Cerebellar nuclear complex (tissue), 1 donor: ENCODE results near the gene TMC1.
"Not testable (repeated sequence)": the region's sequence is repeated elsewhere in the genome, so short reads cannot be mapped to it uniquely, and the experiment has no call there.

ENCODE experiments used
- DNase-seq, 2 experiments: peaks; one replicate each; lab custom pipeline; 2025; lab: John Stamatoyannopoulos, UW

TMC1 gene

DNA sequence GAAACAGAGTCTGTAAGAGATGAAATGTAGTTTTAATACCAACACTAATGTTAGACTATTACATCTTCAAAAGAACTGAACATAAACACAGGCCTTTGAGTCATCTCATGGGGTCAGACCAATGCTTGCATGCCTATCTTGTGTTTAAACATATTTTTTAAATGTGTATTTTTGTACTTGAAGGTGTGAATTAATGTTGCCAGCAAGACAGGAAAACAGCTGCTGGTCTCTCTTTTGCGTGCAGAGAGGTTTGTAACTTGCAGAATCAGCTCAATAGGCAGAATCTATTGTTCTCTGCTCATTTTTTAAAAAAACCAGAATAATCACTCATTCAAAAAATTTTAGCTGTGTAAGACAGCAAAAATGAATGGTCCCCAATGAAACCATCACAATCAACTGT, 251.3 kb downstream of the TMC1 start:
- no peak for DNase-seq

DNA sequence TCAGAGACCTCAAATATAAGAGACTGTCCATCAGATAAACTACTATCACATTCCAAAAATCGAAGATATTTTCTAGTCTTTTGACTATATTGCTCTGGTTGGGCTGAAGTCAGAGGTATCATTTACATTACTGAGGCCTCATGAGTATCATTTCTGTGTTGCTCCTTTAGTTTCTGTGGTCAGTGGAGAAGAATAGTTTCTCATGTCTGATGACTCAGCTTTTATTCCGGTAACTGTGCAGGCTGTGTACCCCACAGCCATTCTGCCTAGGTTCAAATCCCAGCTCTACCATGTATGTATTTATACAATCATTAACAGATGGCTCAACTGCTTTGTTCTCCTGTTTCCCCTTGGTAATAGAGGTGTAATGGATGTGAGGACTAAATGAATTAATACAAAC, 252.2 kb downstream of the TMC1 start:
- no peak for DNase-seq

DNA sequence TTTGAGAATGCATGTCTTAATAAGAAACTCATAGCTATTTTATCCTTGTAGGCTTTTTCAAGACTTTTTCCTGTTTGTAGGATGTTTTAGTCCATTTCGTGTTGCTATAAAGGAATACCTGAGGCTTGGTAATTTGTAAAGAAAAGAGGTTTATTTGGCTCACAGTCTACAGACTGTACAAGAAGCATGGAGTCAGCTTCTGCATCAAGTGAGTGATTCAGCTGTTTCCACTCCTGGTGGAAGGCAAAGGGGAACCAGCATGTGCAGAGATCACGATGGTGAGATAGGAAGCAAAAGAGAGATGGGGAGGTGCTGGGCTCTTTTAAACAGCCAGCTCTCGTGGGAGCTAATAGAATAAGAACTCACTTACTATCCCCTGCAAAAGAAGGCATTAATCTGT, 254.2 kb downstream of the TMC1 start:
- no peak for DNase-seq

DNA sequence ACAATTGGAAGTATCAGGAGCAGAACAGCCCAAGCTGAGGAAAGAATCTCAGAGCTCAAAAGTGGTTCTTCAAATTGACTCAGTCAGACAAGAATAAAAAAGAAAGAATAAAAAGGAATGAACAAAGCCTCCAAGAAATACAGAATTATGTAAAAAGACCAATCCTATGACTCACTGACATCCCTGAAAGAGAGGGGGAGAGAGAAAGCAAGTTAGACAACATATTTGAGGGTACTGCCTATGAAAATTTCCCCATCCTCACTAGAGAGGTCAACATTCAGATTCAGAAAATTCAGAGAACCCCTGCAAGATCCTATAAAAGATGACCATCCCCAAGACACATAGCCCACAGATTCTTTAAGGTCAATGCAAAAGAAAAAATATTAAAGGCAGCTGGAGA, 258.2 kb downstream of the TMC1 start:
- DNase-seq: no peak

DNA sequence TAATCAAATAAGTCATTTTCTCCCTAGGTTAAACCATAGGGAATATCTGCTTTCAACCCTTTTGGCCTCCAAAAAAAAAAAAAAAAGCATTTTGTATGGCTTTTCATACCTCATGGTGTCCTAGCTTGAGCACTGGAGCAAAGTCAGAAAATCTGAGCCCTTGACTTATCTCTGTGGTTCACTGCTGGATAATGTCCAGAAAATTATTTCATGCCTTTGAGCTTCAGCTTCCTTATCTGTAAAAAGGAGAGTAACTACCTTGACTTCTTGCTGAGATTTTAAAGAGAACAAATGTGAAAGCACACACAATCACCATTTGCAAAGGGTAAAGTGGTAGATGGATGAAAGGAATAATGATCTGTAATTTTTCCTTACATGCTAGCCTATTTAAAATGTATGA, 265.5 kb downstream of the TMC1 start:
- no peak for DNase-seq

DNA sequence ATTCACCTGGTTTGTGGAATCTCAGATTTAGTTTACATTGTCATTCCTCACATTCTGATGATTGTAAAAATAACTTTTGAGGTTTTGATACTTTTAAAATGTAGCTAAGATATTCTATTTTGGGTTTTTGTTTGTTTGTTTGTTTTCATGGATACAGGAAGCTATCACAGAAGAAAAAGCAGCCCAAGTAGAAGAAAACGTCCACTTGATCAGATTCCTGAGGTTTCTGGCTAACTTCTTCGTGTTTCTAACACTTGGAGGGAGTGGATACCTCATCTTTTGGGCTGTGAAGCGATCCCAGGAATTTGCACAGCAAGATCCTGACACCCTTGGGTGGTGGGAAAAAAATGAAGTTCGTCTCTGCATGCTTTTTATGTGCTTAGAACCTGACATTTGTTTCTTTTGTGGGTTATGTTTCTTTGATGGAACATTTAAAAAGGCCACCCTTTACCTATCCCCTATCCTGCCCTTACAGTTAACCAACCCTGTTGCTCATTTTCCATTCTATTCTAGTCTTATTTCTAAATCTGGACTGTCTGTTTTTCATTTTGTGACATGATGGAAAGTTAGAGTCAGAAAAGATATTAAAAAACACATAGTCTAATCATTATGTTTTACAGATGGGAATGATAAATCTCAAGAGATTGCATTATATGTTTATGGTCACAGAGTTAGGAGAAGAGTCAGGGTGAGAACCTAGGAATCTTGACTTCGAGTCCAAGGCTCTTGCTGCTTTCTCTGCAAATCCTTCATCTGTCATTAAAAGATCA, 267.7 kb downstream of the TMC1 start:
- no peak for DNase-seq

DNA sequence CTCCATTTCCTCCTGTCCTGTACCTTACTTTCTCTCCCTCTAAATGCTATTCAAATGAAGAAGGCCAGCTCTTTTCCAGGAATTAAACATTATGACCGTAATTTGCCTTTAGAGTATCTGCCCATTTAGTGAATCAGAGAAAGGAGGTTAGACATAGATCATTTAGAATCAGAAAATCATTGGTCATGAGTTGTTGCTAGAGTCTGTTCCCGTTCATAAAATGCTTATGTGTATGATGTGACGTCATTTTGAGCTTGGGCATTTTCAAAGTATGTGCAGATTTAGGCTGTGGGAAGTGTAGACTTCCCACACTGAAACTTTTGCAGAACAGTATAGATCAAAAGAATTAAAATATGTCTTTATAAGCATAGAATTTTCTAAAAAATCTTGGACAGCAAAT, 268.5 kb downstream of the TMC1 start:
- DNase-seq: no peak

DNA sequence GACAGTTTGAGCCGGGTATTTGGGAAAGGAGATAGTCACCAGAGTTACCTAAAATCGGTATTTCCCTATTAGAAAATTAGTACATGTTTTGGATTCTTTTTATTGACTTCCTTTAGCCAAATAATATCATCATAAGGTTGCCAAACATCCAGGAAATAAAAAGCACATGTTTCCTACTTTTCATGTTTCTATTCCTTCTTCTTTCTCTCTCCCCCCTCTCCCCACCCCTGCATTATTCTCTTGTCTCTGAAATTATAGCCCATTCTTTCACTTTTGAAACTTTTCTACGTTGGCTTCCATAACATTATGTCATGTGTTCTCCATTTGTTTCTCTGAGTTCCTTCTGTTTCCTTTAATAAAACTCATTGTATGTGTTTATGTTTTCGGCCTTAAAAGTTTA, 269.6 kb downstream of the TMC1 start:
- no peak for DNase-seq

DNA sequence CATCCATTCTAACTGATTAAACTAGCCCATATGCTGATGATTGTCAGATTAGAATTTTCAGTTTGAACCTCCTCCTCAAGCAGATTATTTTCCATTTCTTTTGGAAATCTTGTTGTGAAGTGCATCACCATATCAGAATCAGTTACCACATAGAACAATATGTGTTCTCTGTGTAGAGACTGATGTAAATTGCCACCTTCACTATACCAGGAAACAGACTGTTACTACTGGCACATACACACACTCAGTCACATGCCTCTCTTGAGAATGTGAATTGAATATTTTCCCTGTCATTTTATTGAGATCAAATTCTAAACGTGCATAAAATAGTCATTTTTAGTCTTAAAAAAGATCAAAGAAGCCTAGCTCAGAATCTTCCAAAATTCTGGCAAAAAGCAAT, 270.0 kb downstream of the TMC1 start:
- DNase-seq: no peak

DNA sequence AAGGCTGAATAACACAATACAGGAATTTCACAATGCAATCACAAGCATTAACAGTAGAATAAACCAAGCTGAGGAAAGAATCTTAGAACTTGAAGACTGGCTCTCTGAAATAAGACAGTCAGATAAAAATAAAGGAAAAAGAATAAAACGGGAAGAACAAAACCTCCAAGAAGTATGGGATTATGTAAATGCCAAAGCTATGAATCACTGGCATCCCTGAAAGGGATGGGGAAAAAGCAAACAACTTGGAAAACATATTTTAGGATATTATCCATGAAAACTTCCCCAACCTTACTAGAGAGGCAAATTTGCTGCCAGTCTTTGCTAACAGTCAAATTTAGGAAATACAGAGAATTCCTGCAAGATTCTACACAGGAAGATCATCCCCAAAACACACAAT, 273.5 kb downstream of the TMC1 start:
- DNase-seq: no peak

DNA sequence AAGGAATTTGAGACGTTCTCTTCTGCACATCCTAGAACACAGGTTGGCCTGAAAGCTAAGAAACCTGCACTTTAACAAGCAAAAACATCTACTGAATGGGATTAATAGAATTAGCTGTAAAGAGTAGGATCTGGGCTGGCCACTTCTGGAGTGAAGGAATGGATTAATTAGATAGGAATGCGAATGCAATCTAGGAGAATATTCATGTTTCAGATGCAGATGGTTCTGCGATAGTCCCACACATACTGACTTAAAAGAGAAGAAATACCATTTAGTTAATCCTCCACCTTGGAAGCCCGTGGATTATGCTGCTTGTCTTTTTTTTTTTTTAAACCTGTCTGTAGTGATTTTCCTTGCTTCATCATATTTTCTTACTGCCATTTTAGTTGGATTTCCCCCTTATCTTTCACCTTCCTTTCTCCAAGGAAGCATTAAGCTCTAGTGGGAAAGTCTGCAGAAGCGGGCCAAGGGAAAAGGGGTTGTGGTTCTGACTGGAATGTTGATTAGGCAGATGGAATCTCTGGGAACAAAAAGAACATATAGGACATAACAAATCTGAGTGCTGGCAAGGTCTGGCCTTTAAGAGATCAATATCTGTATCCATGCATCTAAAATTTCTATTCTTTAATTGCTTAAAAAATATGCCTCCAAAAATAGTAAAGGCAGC, 279.1 kb downstream of the TMC1 start:
- DNase-seq: no peak

DNA sequence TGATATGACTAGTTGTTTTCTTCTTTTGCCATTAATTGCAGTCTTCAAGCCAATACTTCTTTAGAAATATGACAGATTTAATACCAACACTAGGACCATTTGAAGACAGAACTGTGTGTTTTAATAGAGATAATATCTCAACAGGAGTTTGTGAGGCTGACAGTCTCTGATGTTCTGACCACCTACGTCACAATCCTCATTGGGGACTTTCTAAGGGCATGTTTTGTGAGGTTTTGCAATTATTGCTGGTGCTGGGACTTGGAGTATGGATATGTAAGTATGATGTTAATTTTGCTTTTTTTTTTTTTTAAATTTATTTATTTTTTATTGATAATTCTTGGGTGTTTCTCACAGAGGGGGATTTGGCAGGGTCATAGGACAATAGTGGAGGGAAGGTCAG, 283.8 kb downstream of the TMC1 start:
- DNase-seq: no peak

DNA sequence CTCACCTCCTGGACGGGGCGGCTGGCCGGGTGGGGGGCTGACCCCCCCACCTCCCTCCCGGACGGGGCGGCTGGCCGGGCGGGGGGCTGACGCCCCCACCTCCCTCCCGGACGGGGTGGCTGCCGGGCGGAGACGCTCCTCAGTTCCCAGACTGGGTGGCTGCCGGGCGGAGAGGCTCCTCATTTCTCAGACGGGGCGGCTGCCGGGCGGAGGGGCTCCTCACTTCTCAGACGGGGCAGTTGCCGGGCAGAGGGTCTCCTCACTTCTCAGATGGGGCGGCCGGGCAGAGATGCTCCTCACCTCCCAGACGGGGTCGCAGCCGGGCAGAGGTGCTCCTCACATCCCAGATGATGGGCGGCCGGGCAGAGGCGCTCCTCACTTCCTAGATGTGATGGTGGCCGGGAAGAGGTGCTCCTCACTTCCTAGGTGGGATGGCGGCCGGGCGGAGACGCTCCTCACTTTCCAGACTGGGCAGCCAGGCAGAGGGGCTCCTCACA, 285.0 kb downstream of the TMC1 start:
- DNase-seq: not testable (repeated sequence)

DNA sequence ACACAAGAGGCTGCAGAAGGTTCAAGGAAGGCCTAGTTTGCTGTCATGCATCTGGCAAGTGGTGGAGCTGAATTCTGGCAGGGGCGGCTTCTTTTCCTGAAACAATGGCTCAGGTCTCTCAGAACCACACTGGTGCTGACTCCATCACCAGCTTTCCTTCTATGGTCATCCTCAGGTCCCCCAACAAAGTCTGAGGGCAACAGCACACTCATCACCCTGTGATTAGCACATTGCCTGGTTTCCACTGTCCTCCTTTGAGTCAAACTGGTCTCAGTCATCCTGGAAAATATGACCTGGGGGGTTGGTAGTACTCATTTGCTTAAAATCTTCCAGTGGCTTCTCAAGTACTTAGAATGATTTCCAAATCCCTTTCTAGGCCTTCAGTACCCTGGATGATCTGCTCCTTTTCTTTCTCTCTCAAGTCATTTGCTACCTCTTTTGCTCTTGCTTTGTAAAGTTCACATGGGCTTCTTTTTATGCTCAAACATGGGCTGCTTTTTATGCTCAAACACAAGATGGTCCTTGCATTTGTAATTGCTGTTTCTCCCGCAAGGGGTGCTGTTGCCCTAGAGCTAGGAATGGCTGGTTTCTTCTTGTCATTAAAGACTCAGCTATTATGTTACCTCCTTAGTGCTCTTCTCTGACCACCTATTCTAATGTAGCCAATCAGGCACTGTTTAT, 286.5 kb downstream of the TMC1 start:
- DNase-seq: no peak

DNA sequence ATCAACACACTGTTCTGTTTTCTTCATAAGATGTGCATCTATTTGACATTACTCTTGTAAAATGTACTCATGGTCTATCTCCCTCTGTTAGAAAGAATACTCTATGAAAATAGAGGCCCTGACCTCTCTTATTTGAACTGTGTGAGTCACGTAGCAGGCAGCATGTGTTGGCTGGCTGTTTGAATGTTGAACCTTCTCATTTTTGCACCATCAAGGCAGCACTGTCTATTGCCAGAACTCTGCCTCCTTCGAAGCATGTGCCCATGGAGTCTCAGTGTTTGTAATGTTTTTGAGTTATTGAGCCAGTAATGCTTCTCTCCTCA, 287.0 kb downstream of the TMC1 start:
- no peak for DNase-seq

DNA sequence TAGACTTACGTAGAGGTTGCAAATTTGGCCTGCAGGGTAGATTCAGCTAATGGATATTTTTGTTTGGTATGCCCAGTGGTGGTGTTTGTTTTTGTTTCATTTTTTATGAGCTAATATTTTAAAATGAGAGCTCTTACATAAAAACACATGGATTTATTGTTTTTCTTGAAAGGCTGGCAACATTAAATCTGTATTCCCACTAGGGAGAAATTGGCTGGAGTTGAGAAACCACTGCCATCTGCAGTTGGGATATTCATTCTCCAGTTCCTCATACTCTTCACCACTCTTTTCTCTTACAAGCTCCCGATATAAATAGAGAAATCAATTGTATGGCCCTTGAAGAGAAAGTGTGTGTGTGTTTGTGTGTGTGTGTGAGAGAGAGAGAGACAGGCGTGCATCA, 288.2 kb downstream of the TMC1 start:
- no peak for DNase-seq

DNA sequence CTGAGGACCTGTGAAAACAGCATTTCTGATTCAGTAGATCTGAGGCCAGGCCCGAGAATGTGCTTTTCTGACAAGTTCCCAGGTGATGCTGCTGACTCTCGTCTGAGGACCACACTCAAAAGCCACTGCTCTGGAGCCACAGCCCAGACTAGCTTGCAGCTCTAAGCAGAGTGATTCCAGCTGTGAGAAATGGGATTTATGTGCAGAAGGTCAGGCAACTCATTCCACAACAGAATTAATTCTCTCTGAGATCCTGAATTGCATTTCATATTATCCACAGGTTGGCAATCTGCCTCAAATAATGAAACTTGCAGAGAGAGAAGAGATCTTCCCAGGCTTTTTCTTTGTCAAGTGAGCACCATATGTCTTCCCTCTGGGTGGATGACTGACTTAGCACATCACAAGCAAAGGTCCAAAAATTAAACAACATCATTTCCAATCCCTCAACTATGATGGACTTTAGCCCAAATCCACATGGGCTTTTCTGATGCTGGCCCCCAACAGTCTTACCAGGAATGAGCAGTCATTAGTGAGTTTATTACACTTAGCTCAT, 291.2 kb downstream of the TMC1 start:
- DNase-seq: no peak

DNA sequence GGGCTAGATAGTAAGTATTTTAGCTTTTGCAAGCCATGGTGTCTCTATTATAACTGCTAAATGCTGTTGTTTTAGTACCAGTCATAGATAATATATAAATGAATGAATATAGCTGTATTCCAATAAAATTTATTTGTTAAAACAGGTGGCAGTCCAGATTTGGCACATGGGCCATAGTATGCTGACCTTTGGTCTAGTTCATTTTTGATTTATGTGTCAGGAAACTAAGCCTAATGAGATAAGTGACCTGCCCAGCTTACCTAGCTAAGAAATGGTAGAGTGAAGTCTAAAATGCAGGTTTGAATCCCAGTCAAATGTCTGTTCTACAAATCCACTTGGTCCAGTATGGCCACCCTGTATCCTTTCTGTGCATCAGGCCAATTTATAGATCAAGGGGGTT, 292.1 kb downstream of the TMC1 start:
- no peak for DNase-seq

DNA sequence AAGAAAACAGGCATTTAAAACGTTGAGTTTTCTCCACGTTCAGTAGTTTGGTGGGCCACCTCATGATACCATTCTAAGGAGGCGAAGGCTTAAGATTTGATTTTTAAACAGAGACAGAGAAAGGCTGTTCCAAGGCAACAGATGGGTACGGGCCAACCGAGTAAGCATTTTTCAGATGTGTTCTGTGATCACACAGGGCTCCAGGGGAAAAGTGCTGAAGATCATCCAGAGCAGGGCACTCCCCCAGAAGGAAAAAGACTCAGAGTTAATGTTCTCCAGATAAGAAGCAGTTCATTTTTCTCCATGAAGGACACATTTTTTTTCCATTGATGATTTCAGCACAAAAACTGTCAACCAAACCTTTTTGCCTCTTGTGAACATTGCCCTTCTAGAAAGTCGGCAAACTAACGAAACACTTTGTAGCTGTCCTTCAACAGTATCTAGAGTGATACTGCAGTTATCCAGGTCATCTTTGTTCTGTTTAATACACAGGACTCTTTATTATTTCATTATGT, 292.7 kb downstream of the TMC1 start:
- DNase-seq: no peak

DNA sequence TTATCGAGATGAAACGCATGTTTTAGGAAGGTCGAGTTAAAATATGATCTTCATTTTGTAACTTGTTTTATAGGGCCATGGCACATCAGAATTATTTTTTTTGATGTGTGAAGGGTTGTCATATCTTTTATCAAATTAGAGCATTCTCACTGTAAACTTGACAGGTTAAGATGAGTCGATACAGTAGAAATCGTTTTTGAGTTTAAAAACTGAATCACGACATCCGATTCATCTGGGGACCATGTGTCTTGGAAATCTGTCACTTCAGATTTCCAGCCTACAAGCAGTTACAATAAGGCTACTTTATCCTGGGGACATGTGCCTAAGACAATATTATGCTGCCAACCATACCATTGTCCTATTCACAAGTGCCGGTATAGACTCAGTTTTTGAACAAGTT, 295.3 kb downstream of the TMC1 start:
- no peak for DNase-seq

DNA sequence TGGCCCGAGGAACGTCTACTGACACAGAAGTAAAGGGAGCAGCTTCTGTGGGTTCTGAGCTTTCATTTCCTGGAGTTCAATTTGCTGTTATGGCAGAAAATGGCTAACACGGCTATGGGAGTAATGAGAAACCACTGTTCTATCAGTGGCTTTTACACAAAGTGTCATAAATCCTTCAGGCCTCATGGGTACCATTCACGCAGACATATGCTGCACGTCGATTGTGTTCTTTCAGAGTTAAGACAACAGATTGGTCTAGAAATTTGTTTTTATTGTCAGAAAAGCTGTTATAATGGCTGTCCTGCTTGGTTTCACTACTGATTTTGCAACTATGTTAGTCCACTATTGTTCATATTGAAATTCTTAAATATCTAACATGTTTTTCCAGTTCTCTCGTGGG, 296.0 kb downstream of the TMC1 start:
- DNase-seq: no peak

DNA sequence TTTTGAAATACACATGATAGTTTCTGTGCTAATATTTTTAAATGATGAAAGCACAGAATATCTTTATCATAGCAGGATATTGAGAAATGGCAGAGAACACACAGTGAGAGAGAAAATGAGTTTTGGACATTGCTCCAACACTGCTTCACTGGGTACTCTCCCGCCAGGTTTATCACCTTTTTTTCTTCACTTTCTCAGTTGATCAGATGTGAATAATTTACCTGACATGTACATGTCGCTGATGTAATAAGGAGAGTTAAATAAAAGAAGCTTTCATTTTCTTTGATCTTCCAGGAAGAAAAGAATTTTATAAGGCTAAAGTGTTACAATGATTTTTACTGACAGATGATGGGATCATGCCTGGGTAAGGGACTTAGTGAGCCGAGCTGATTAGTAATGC, 297.0 kb downstream of the TMC1 start:
- DNase-seq: no peak

DNA sequence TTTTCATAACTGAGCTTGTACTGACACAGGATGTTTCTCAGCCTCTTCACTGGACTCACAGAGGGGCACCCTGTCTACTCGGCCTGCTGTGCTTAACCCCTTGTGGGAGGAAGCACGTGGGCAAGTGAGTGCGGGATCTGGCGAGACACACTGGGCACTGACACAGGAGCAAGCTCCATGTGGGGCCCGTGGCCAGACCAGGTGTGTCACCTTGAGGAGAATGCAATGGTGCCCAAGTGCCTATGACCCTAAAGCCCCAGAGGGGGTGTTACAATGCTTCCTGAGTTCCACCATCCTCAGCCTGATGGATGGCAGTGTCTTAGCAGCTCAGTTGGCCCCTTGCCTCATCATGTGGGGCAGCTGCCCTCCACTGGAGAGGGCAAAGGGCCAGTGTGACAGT, 302.6 kb downstream of the TMC1 start:
- DNase-seq: no peak
